HEK293T (cell line): Measurements from ENCODE around the gene CARD14.

ENCODE experiments used
- ARNT ChIP-seq: fragments of 450-650 bp; IDR thresholded peaks from 2 replicates; pipeline ENCODE4 v1.6.1; 2017; ENCODE audit warnings: mild to moderate bottlenecking
- ELF4 ChIP-seq: fragments of 450-650 bp; IDR thresholded peaks from 2 replicates; pipeline ENCODE4 v1.6.1; 2017; ENCODE audit warnings: antibody characterized with exemption
- FOXM1 ChIP-seq: fragments of 450-650 bp; IDR thresholded peaks from 2 replicates; pipeline ENCODE4 v1.6.1; 2017; ENCODE audit warnings: mild to moderate bottlenecking, borderline replicate concordance
- TARDBP ChIP-seq: fragments of 450-650 bp; IDR thresholded peaks from 2 replicates; pipeline ENCODE4 v1.6.1; 2016

GRCh38 chr17:80228477-80228876 lies 58.6 kb downstream of the CARD14 start:
- no peak for TF ChIP-seq ARNT
- TF ChIP-seq TARDBP: no peak
- no peak for TF ChIP-seq FOXM1
- TF ChIP-seq ELF4: no peak
